Thyroid gland (tissue), 4 donors: ENCODE measurements around the gene EIF3M.

Experiments used
- CTCF ChIP-seq, 6 experiments: fragments of 200-600 bp in 3 of 6; fragments of 450-650 bp in 3 of 6; sonication (generic) in 3 of 6; IDR thresholded peaks; one replicate each; pipeline ENCODE4 v1.5.1; 2016 to 2019; ENCODE audit warnings: antibody characterized with exemption in 6 of 6, mild to moderate bottlenecking in 2 of 6, inconsistent platforms in 1 of 6, moderate library complexity in 1 of 6
- POLR2A ChIP-seq, 2 donors: fragments of 450-650 bp; IDR thresholded peaks; one replicate each; pipeline ENCODE4 v1.6.1; 2017; ENCODE audit warnings: antibody characterized with exemption in 2 of 2, mild to moderate bottlenecking in 2 of 2, moderate library complexity in 1 of 2

- no peak for TF ChIP-seq CTCF (IDR thresholded peaks at IDR 0.05)
- TF ChIP-seq POLR2A (IDR thresholded peaks at IDR 0.05), result peak in 1 of 2 donors; percentile 75
These were observed at the start of gene EIF3M for GRCh38 chr11:32583459-32584271.
